Endothelial cell of umbilical vein (primary cell): ENCODE data around the gene KRTCAP2. TPM values are rescaled to one million over a fixed set of nuclear protein-coding genes. Genes with fewer than 3 reads are reported as not detected.

Experiments
- BruUV-seq: library from RNA; stranded (reverse); fragments of 400-500 nt; replicated peaks from 2 replicates; lab custom pipeline; 2021; lab: Mats Ljungman, UMichigan
- CTCF ChIA-PET: fragments of 300-600, 350-600 bp; sonication (Branson Sonifier 250); formaldehyde crosslinking; loops from one replicate; lab custom pipeline; 2021; ENCODE audit warnings: antibody characterized with exemption, inconsistent platforms; lab: Charles Lee
- POLR2A ChIA-PET: fragments of 300-600, 350-600 bp; sonication (Branson Sonifier 250); formaldehyde crosslinking; loops from one replicate; lab custom pipeline; 2021; ENCODE audit warnings: antibody characterized with exemption, inconsistent platforms; lab: Charles Lee
- DNase-seq: peaks from one replicate; pipeline ENCODE4 v3.0.0-alpha.2; 2011; ENCODE audit warnings: low read depth, low spot score
- FAIRE-seq: peaks from 2 replicates; lab custom pipeline; 2011; peaks lifted over from hg19 to GRCh38; lab: Jason Lieb, UNC
- H2AFZ ChIP-seq: 2 replicates; pipeline ENCODE4 v1.6.0; 2012; ENCODE audit warnings: low read depth, low read length, control low read depth, inconsistent platforms
- H3K27ac ChIP-seq: 2 replicates; pipeline ENCODE4 v1.5.1; 2011; ENCODE audit warnings: low read depth, mild to moderate bottlenecking, control low read depth, low read length, moderate library complexity; ENCODE audit not compliant: insufficient read depth
- H3K27me3 ChIP-seq, 2 experiments: 2 replicates each; pipeline versions ENCODE4 v1.6.0 to v1.6.1; 2011; ENCODE audit warnings: low read length in 2 of 2, mixed read lengths in 1 of 2; ENCODE audit not compliant: control insufficient read depth in 2 of 2, insufficient read depth in 2 of 2
- H3K36me3 ChIP-seq, 2 experiments: 2 replicates in 1 of 2; 3 replicates in 1 of 2; pipeline ENCODE4 v1.5.1; 2011; ENCODE audit warnings: low read length in 2 of 2, mild to moderate bottlenecking in 1 of 2, moderate library complexity in 1 of 2; ENCODE audit not compliant: control insufficient read depth in 2 of 2, insufficient read depth in 2 of 2; ENCODE audit errors: extremely low read depth in 1 of 2
- H3K4me1 ChIP-seq: 3 replicates; pipeline ENCODE4 v1.5.1; 2011; ENCODE audit warnings: mild to moderate bottlenecking, low read length; ENCODE audit not compliant: control insufficient read depth, insufficient read depth; ENCODE audit errors: extremely low read depth
- H3K4me2 ChIP-seq: 2 replicates; pipeline ENCODE4 v1.6.1; 2011; ENCODE audit warnings: low read length, control low read depth, mixed read lengths; ENCODE audit not compliant: insufficient read depth
- H3K4me3 ChIP-seq, 3 experiments: fragments of 200-600 bp in 1 of 3; sonication (generic), shearing (Covaris generic) in 1 of 3; replicated peaks in 1 of 3; 2 replicates each; pipeline ENCODE4 v1.5.1; 2011 to 2016; ENCODE audit warnings: control low read depth in 3 of 3, low read length in 3 of 3, mild to moderate bottlenecking in 2 of 3, inconsistent platforms in 1 of 3, low read depth in 1 of 3, moderate library complexity in 1 of 3; ENCODE audit not compliant: insufficient read depth in 1 of 3
- H3K79me2 ChIP-seq: 2 replicates; pipeline ENCODE4 v1.6.0; 2012; ENCODE audit warnings: low read length, inconsistent platforms; ENCODE audit not compliant: control insufficient read depth, insufficient read depth
- H3K9ac ChIP-seq: replicated peaks from 2 replicates; pipeline ENCODE3; 2011; ENCODE audit warnings: low read length, control low read depth; ENCODE audit not compliant: insufficient read depth; ENCODE audit errors: extremely low read depth
- H3K9me1 ChIP-seq: replicated peaks from 3 replicates; pipeline ENCODE4 v1.6.0; 2011; ENCODE audit warnings: mild to moderate bottlenecking, low read length; ENCODE audit not compliant: control insufficient read depth, insufficient read depth; ENCODE audit errors: extremely low read depth
- H3K9me3 ChIP-seq: replicated peaks from 2 replicates; pipeline ENCODE4 v1.5.1; 2012; ENCODE audit warnings: low read length, inconsistent platforms; ENCODE audit not compliant: control insufficient read depth, insufficient read depth
- H4K20me1 ChIP-seq: replicated peaks from 2 replicates; pipeline ENCODE3; 2011; ENCODE audit warnings: mild to moderate bottlenecking, low read length; ENCODE audit not compliant: control insufficient read depth, insufficient read depth; ENCODE audit errors: extremely low read depth
- CTCF ChIP-seq, 2 donors: IDR thresholded peaks; 1 replicate in 1 of 2; 2 replicates in 1 of 2; pipeline ENCODE4 v1.5.1; 2011; ENCODE audit warnings: low read length in 2 of 2, mild to moderate bottlenecking in 2 of 2, moderate library complexity in 2 of 2, control low read depth in 1 of 2, inconsistent platforms in 1 of 2, low read depth in 1 of 2; ENCODE audit not compliant: insufficient read depth in 1 of 2; ENCODE audit errors: extremely low read depth in 1 of 2
- EZH2 ChIP-seq: IDR thresholded peaks from 2 replicates; pipeline ENCODE4 v1.6.1; 2012; ENCODE audit warnings: borderline replicate concordance, low read depth, mild to moderate bottlenecking, moderate library complexity, low read length, inconsistent platforms; ENCODE audit not compliant: severe bottlenecking
- FOS ChIP-seq: IDR thresholded peaks from 2 replicates; pipeline ENCODE4 v1.6.1; 2011; ENCODE audit warnings: mild to moderate bottlenecking, low read length, moderate library complexity, borderline replicate concordance; ENCODE audit not compliant: insufficient read depth
- GATA2 ChIP-seq: IDR thresholded peaks from 2 replicates; pipeline ENCODE4 v1.7.0; 2011; ENCODE audit warnings: low read depth, mild to moderate bottlenecking, moderate library complexity, mixed read lengths, low read length; ENCODE audit not compliant: insufficient read length, insufficient read depth
- JUN ChIP-seq: IDR thresholded peaks from 2 replicates; pipeline ENCODE4 v1.6.1; 2011; ENCODE audit warnings: borderline replicate concordance, low read depth; ENCODE audit not compliant: insufficient read length, insufficient read depth
- MAX ChIP-seq: IDR thresholded peaks from 2 replicates; pipeline ENCODE4 v1.6.1; 2011; ENCODE audit not compliant: insufficient read depth, insufficient read length
- MYC ChIP-seq: IDR thresholded peaks from one replicate; pipeline ENCODE4 v1.6.1; 2011; ENCODE audit warnings: mild to moderate bottlenecking, low read depth, low read length
- POLR2A ChIP-seq: IDR thresholded peaks from 2 replicates; pipeline ENCODE4 v1.6.1; 2012; ENCODE audit warnings: low read depth, mild to moderate bottlenecking, control low read depth, low read length
- POLR2AphosphoS5 ChIP-seq: IDR thresholded peaks from 2 replicates; pipeline ENCODE4 v1.6.1; 2012; ENCODE audit warnings: low read depth, mild to moderate bottlenecking, control low read depth, low read length, moderate library complexity; ENCODE audit not compliant: insufficient read depth
- dilution Hi-C: fragments of 300-500 bp; cut with MboI; formaldehyde crosslinking; loops from one replicate; pipeline ENCODE4 v1.15.0; 2019; ENCODE audit warnings: low sequenced_read_pairs; ENCODE audit not compliant: extremely low pct_ligation_motif_present
- intact Hi-C: fragments of 100-400 bp; cut with micrococcal nuclease; formaldehyde crosslinking; loops from one replicate; pipeline ENCODE4 v1.10.0; 2022
- polyA plus RNA-seq, 4 experiments: library from polyadenylated mRNA; depleted of rRNA in 3 of 4; stranded (reverse) in 3 of 4; unstranded in 1 of 4; fragments of >200 nt; gene quantifications; 2 replicates each; pipeline versions ENCODE4 v1.2.1 to v1.2.3, GENCODE V29; 2011 to 2012; ENCODE audit warnings: missing spikeins in 1 of 4
- total RNA-seq: library from RNA; stranded (reverse); gene quantifications from 2 replicates; pipeline ENCODE4 v1.2.3, GENCODE V29; 2021

The KRTCAP2 gene
- total and polyA plus RNA-seq, 2 donors (not counting 3 experiments of a cell fraction or from before 2014, with no cell fraction given): 207 to 362 TPM

- dilution Hi-C loops: no loop called here
- Histone ChIP-seq H3K4me3 (no peak overlapping the region), H2AFZ (no peak overlapping the region), H3K27me3 (no peaks in the 10 kb centered on the region), H3K36me3 (peaks cover 0 to 8% of the 10 kb centered on the region in 2 experiments), H3K79me2 (no peaks in the 10 kb centered on the region), H3K4me1 (no peaks in the 10 kb centered on the region), H3K4me2 (no peak overlapping the region), H3K9me3 (no peaks in the 10 kb centered on the region), H4K20me1 (no peaks in the 10 kb centered on the region), H3K9me1 (no peaks in the 10 kb centered on the region), H3K9ac (no peak overlapping the region), H3K27ac (no peak overlapping the region)
- POLR2A ChIA-PET: no interaction called here
- intact Hi-C loops: no loop called here
- no peak for DNase-seq
- no TSS peak for BruUV-seq
- TF ChIP-seq POLR2AphosphoS5: no peak
- TF ChIP-seq CTCF (IDR thresholded peaks at IDR 0.05; ENCODE audit: extremely low read depth in 1 of 2, insufficient read depth in 1 of 2, low read depth in 1 of 2, low read length in 2 of 2): no peak
- TF ChIP-seq MYC: no peak
- TF ChIP-seq JUN: no peak
- no peak for TF ChIP-seq GATA2
- no peak for TF ChIP-seq MAX
- TF ChIP-seq POLR2A: no peak
- no peak for TF ChIP-seq FOS
- TF ChIP-seq EZH2: no peak
- CTCF ChIA-PET: interaction anchor here (0.8 to 3.3 kb wide), 3 partner anchors 9 to 11 kb away, joined by 3 to 35 read pairs (median 5); partner anchors contain the start of gene KRTCAP2
- no peak for FAIRE-seq
Observed at GRCh38 chr1:155184351-155184811, 11.3 kb upstream of the KRTCAP2 start.
